ENCODE measurements around the gene SIRPB2.

SIRPB2 gene

GRCh38 chr20:1535420-1536175 is 44.4 kb upstream of the SIRPB2 start:
- TF ChIP-seq POLR2AphosphoS5 (IDR thresholded peaks at IDR 0.05; ENCODE audit: low read depth, low read length) (no peak), TAF1 (IDR thresholded peaks at IDR 0.05; ENCODE audit: borderline replicate concordance, insufficient read depth, low read length) (no peak), FOXP2 (optimal IDR thresholded peaks at IDR 0.05; ENCODE audit: borderline replicate concordance, extremely low read depth, extremely low read length, insufficient read depth) (no peak), REST (IDR thresholded peaks at IDR 0.05; ENCODE audit: insufficient read depth in 1 of 2, low read depth in 2 of 2, low read length in 2 of 2) (no peak), SIN3A (IDR thresholded peaks at IDR 0.05; ENCODE audit: borderline replicate concordance, insufficient read depth, low read length) (no peak)

- no peak for TF ChIP-seq FOXP2 (optimal IDR thresholded peaks at IDR 0.05; ENCODE audit: borderline replicate concordance, extremely low read depth, extremely low read length, insufficient read depth)
- TF ChIP-seq SIN3A (IDR thresholded peaks at IDR 0.05; ENCODE audit: borderline replicate concordance, insufficient read depth, low read length) = no peak
- TF ChIP-seq POLR2AphosphoS5 (IDR thresholded peaks at IDR 0.05; ENCODE audit: low read depth, low read length) = no peak
- TF ChIP-seq REST (IDR thresholded peaks at IDR 0.05; ENCODE audit: insufficient read depth in 1 of 2, low read depth in 2 of 2, low read length in 2 of 2) = no peak
- no peak for TF ChIP-seq TAF1 (IDR thresholded peaks at IDR 0.05; ENCODE audit: borderline replicate concordance, insufficient read depth, low read length)
Observed at GRCh38 chr20:1534526-1534925, 43.3 kb upstream of the SIRPB2 start.

DNA sequence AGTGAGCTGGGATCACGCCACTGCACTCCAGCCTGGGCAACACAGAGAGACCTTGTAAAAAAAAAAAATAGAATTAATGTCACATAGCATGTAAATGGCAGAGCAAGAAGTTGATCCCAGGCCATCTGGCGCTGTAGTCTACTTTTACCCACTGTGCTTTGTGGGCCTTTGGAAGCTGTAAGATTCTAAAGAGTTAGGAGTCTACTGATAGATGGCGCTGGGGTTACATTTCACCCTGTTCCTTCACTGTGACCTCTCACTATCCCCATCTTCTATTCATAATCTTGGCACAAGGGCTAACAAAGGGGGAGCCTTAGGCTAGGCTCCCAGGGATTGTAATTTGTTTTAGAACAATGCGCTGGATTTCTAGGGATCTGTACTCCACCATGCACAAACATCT is 41.8 kb upstream of the SIRPB2 start:
- TF ChIP-seq FOXP2 (optimal IDR thresholded peaks at IDR 0.05; ENCODE audit: borderline replicate concordance, extremely low read depth, extremely low read length, insufficient read depth) = no peak
- no peak for TF ChIP-seq SIN3A (IDR thresholded peaks at IDR 0.05; ENCODE audit: borderline replicate concordance, insufficient read depth, low read length)
- TF ChIP-seq REST (IDR thresholded peaks at IDR 0.05; ENCODE audit: insufficient read depth in 1 of 2, low read depth in 2 of 2, low read length in 2 of 2) = no peak
- TF ChIP-seq POLR2AphosphoS5 (IDR thresholded peaks at IDR 0.05; ENCODE audit: low read depth, low read length) = no peak
- TF ChIP-seq TAF1 (IDR thresholded peaks at IDR 0.05; ENCODE audit: borderline replicate concordance, insufficient read depth, low read length) = no peak

- TF ChIP-seq POLR2AphosphoS5 (IDR thresholded peaks at IDR 0.05; ENCODE audit: low read depth, low read length) (no peak), FOXP2 (optimal IDR thresholded peaks at IDR 0.05; ENCODE audit: borderline replicate concordance, extremely low read depth, extremely low read length, insufficient read depth) (no peak), TAF1 (IDR thresholded peaks at IDR 0.05; ENCODE audit: borderline replicate concordance, insufficient read depth, low read length) (no peak), SIN3A (IDR thresholded peaks at IDR 0.05; ENCODE audit: borderline replicate concordance, insufficient read depth, low read length) (no peak), REST (IDR thresholded peaks at IDR 0.05; ENCODE audit: insufficient read depth in 1 of 2, low read depth in 2 of 2, low read length in 2 of 2) (no peak)
Observed at GRCh38 chr20:1528811-1529210, 37.6 kb upstream of the SIRPB2 start.

All from PFSK-1 (cell line).